Esophagus squamous epithelium (tissue), 5 donors: ENCODE data around the gene CSMD2. TPM values are rescaled to one million over a fixed set of nuclear protein-coding genes. Genes with fewer than 3 reads are reported as not detected.

Experiments
- DNase-seq: peaks from one replicate; lab custom pipeline; 2025; lab: John Stamatoyannopoulos, UW
- H3K27ac ChIP-seq, 4 donors: fragments of 200-600 bp; sonication (generic); one replicate each; pipeline ENCODE4 v1.5.1; 2016 to 2019; ENCODE audit warnings: mild to moderate bottlenecking in 1 of 4
- H3K27me3 ChIP-seq, 4 donors: fragments of 200-600 bp; sonication (generic); 1 replicate in 3 of 4; 2 replicates in 1 of 4; pipeline versions ENCODE4 v1.5.1 to v1.6.0; 2017 to 2021; ENCODE audit warnings: antibody characterized with exemption in 1 of 4
- H3K36me3 ChIP-seq, 3 donors: fragments of 200-600 bp; sonication (generic); one replicate each; pipeline ENCODE4 v1.5.1; 2016 to 2019
- H3K4me1 ChIP-seq, 3 donors: fragments of 200-600 bp; sonication (generic); one replicate each; pipeline ENCODE4 v1.5.1; 2017 to 2019
- H3K4me3 ChIP-seq, 4 donors: fragments of 200-600 bp; sonication (generic); 1 replicate in 3 of 4; 2 replicates in 1 of 4; pipeline ENCODE4 v1.5.1; 2016 to 2019; ENCODE audit warnings: mild to moderate bottlenecking in 2 of 4, moderate library complexity in 1 of 4
- H3K9me3 ChIP-seq, 3 donors: fragments of 200-600 bp; sonication (generic); one replicate each; pipeline ENCODE4 v1.5.1; 2016 to 2019
- POLR2A ChIP-seq, 4 donors: fragments of 450-650 bp; IDR thresholded peaks; one replicate each; pipeline ENCODE4 v1.6.1; 2017; ENCODE audit warnings: antibody characterized with exemption in 4 of 4, mild to moderate bottlenecking in 4 of 4, moderate library complexity in 3 of 4
- WGBS, 2 donors: methylation state at CpG; one replicate each; pipeline ENCODE4 v1.1.5; 2018; 5-methylcytosine and 5-hydroxymethylcytosine counted together
- intact Hi-C: fragments of 100-400 bp; cut with DNase I; formaldehyde crosslinking; loops from one replicate; pipeline ENCODE4 v1.15.0; 2022
- total RNA-seq, 4 donors: library from RNA; depleted of rRNA; stranded (reverse); fragments of >200 nt; gene quantifications; one replicate each; pipeline ENCODE4 v1.1.0, GENCODE V29; 2016
- TF ChIP-seq, protein P1 (sequence below), 6 experiments: fragments of 450-650 bp in 4 of 6; fragments of 200-600 bp in 2 of 6; sonication (generic) in 2 of 6; IDR thresholded peaks; one replicate each; pipeline ENCODE4 v1.5.1; 2016 to 2019; ENCODE audit warnings: antibody characterized with exemption in 6 of 6, mild to moderate bottlenecking in 4 of 6, moderate library complexity in 4 of 6
- donor health status: DM: yes; HTN: yes; CAD: no.

CSMD2 gene
- total RNA-seq, 4 donors from 2014 or later = under 0.01 to 0.13 TPM; not detected in 2

DNA sequence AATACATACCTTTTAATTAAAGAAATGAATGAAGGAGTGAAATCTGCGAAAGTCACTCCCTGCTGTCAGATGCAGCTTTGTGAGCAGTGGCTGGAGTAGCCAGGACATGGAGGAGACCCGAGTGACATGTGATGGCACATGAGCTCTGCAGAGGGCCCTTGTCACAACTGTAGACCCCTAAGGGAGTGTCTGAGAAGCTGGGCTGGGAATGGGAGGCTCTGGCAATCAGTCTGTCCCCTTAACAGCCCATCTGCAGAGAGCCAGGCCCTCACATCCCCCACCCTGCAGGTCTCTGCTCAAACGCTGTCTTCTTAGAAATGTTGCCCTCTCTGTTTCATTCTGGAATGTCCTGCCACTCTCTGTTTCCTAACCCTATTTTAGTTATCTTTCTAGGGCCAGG lies 176.9 kb downstream of the CSMD2 start:
- Histone ChIP-seq H3K9me3 (no peaks in the 10 kb centered on the region), H3K27me3 (peaks cover 0 to 57% (median 0%) of the 10 kb centered on the region in 4 donors), H3K27ac (no peak overlapping the region), H3K4me3 (no peak overlapping the region), H3K36me3 (no peaks in the 10 kb centered on the region), H3K4me1 (peaks cover 15 to 24% (median 22%) of the 10 kb centered on the region in 3 donors)
- no peak for TF ChIP-seq POLR2A (IDR thresholded peaks at IDR 0.05)
- TF ChIP-seq, protein P1, sequence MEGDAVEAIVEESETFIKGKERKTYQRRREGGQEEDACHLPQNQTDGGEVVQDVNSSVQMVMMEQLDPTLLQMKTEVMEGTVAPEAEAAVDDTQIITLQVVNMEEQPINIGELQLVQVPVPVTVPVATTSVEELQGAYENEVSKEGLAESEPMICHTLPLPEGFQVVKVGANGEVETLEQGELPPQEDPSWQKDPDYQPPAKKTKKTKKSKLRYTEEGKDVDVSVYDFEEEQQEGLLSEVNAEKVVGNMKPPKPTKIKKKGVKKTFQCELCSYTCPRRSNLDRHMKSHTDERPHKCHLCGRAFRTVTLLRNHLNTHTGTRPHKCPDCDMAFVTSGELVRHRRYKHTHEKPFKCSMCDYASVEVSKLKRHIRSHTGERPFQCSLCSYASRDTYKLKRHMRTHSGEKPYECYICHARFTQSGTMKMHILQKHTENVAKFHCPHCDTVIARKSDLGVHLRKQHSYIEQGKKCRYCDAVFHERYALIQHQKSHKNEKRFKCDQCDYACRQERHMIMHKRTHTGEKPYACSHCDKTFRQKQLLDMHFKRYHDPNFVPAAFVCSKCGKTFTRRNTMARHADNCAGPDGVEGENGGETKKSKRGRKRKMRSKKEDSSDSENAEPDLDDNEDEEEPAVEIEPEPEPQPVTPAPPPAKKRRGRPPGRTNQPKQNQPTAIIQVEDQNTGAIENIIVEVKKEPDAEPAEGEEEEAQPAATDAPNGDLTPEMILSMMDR (IDR thresholded peaks at IDR 0.05) = no peak
- 75 to 88% methylated on average over 3 of the region's 3 CpGs for WGBS, 2 donors
- no peak for DNase-seq
- intact Hi-C loops = no loop called here

DNA sequence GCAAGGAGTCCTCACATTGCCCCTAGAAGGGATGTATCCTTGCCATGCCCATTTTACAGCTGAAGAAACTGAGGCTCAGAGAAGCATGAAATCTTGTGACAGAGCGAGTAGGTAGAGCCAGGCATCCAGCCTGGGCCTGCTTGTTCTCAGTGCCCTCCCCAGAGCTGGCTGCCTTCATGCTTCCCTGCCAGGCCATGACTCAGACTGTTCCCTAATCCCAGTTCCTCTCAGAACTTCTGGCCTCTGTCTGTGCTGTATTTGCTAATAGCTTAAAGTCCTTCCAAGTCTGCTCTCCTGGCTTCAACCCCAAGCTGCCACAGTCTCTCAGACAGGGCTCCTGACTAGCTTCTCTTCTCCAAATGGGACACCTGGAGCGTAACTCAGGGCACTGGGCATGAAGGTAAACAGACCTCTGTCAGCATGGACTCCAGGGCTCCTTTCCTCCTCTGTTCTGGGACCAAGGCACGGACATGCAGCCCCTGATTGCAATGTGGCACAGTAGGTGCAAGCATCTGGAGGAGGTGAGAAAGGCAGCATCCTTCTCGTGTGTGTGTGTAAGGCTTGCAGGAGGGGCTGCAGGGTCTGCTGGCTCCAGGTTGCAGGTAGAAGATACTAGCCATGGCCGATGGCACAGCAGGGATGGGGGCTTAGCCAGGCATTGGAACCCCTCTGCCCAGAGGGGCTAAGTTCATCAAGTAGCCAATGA lies 178.5 kb downstream of the CSMD2 start:
- 4 to 8% methylated on average over 2 to 5 of the region's 5 CpGs for WGBS, 2 donors
- Histone ChIP-seq H3K4me1 (peaks cover 15 to 24% (median 22%) of the 10 kb centered on the region in 3 donors), H3K27me3 (peaks cover 0 to 73% (median 0%) of the 10 kb centered on the region in 4 donors), H3K27ac (no peak overlapping the region), H3K9me3 (no peaks in the 10 kb centered on the region), H3K4me3 (no peak overlapping the region), H3K36me3 (no peaks in the 10 kb centered on the region)
- intact Hi-C loops = no loop called here
- TF ChIP-seq POLR2A (IDR thresholded peaks at IDR 0.05) = no peak
- TF ChIP-seq, protein P1 (IDR thresholded peaks at IDR 0.05) = no peak
- DNase-seq = no peak

DNA sequence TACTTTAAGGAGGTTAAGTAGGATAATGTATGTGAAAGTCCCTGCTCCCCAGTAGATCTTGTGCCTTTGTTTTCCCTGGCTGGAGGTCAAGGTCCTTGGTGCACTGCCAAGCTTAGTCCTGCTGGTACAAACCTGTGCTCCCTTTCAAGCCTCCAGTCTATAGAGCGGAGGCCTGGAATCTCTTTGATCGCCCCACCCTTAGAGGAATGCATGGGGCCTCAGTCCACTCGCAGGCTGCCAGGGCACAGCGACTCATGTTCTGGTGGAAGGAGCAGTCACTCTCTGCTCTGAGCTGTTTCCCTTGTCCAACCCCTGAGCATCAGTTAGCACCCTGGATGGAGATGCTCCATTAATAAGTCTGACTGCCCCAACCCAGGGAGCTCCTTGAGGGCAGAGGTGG lies 179.4 kb downstream of the CSMD2 start:
- intact Hi-C loops = no loop called here
- WGBS, 2 donors = 8 to 80% methylated on average over 1 to 4 of the region's 4 CpGs
- peaks cover 0 to 82% (median 0%) of the 10 kb centered on the region in 4 donors for H3K27me3 ChIP-seq
- peak overlapping the region in 1 of 4 donors; percentile 34 for H3K27ac ChIP-seq
- H3K4me1 ChIP-seq = peaks cover 15 to 24% (median 22%) of the 10 kb centered on the region in 3 donors
- TF ChIP-seq POLR2A (IDR thresholded peaks at IDR 0.05) = no peak
- H3K36me3 ChIP-seq = no peaks in the 10 kb centered on the region
- H3K4me3 ChIP-seq = no peak overlapping the region
- no peak for DNase-seq
- no peaks in the 10 kb centered on the region for H3K9me3 ChIP-seq

DNA sequence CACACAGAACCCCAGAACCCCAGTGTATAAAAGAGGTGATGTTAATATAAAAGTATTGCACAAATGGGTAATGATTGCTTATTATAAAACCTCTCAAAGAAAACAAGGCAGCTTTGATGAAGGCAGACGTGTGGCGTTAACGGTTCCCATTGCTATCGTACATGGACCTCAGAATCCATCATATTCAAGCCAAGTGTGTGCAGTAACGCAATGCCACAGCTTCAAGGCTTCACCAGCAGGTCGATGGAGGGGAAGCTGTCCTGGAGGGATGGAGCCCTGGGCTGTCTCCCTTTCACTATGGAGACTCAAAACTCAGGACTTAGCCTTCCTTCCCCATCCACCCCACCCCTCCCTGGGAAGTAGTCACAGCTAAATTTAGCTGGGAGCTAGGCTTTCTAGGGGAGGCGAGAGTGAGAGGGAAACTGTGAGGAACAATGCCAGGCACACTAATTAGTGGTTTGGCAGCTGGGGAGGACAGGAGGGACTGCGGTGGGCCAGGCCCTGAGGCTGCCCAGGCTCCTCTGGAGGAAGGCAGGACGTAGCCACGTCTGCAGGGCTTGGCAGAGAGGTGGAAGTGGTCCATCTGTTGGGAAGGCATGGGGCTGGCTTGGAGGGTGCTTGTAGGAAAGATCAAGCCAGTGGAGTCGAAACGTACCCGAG lies 180.0 kb downstream of the CSMD2 start:
- peak overlapping the region in 1 of 4 donors; percentile 34 for H3K27ac ChIP-seq
- peaks cover 0 to 88% (median 0%) of the 10 kb centered on the region in 4 donors for H3K27me3 ChIP-seq
- H3K36me3 ChIP-seq = no peaks in the 10 kb centered on the region
- no peaks in the 10 kb centered on the region for H3K9me3 ChIP-seq
- 17 to 24% methylated on average over 11 to 12 of the region's 13 CpGs for WGBS, 2 donors
- DNase-seq = no peak
- H3K4me1 ChIP-seq = peaks cover 15 to 24% (median 22%) of the 10 kb centered on the region in 3 donors
- no peak overlapping the region for H3K4me3 ChIP-seq
- intact Hi-C loops = no loop called here
- TF ChIP-seq POLR2A (IDR thresholded peaks at IDR 0.05) = no peak
- TF ChIP-seq, protein P1 (IDR thresholded peaks at IDR 0.05) = no peak

DNA sequence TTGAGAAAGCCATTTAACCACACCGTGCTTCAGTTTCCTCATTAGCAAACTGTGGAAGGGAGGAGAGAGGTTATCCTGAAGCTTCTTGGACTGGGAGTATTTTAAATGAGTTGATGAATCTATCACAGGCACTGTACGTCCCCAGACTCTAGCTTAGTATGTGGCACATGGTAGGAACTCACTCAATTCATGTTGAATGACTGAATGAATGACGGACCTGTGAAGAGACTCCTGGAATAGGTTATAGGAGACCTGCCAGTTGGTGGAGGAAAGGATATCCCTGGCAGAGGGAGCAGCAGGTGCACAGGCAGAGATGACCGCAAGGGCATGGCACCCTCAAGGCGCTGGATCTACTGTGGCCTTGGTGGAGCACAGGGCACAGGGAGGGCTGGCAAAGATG lies 182.6 kb downstream of the CSMD2 start:
- no peak overlapping the region for H3K27ac ChIP-seq
- no peaks in the 10 kb centered on the region for H3K9me3 ChIP-seq
- peaks cover 15 to 24% (median 22%) of the 10 kb centered on the region in 3 donors for H3K4me1 ChIP-seq
- intact Hi-C loops = no loop called here
- no peak for DNase-seq
- TF ChIP-seq POLR2A (IDR thresholded peaks at IDR 0.05) = no peak
- TF ChIP-seq, protein P1 (IDR thresholded peaks at IDR 0.05) = no peak
- 85 to 86% methylated on average over 4 to 5 of the region's 5 CpGs for WGBS, 2 donors
- H3K4me3 ChIP-seq = no peak overlapping the region
- H3K27me3 ChIP-seq = peaks cover 0 to 96% (median 0%) of the 10 kb centered on the region in 4 donors
- no peaks in the 10 kb centered on the region for H3K36me3 ChIP-seq
